Measurements from ENCODE around the gene CALML5.
A peak's percentile ranks its signal among the peaks of the same experiment; 100 is the strongest.
"Not testable (repeated sequence)": the region's sequence is repeated elsewhere in the genome, so short reads cannot be mapped to it uniquely, and the experiment has no call there.

CALML5 gene

GRCh38 chr10:5481121-5481520, 18.2 kb downstream of the CALML5 start:
- no peak for DNase-seq (ENCODE audit: low spot score)

GRCh38 chr10:5480162-5480941, 19.0 kb downstream of the CALML5 start:
- DNase-seq (ENCODE audit: low spot score), result no peak

GRCh38 chr10:5479481-5480161, 19.7 kb downstream of the CALML5 start:
- DNase-seq (ENCODE audit: low spot score), result no peak

GRCh38 chr10:5478694-5479305, 20.6 kb downstream of the CALML5 start:
- no peak for DNase-seq (ENCODE audit: low spot score)

- DNase-seq (ENCODE audit: low spot score), result no peak
Observed at GRCh38 chr10:5477948-5478693, 21.2 kb downstream of the CALML5 start.

GRCh38 chr10:5476918-5477525, 22.3 kb downstream of the CALML5 start:
- no peak for DNase-seq (ENCODE audit: low spot score)

- not testable (repeated sequence) for DNase-seq (ENCODE audit: low spot score)
Observed at GRCh38 chr10:5475974-5476807, 23.2 kb downstream of the CALML5 start.

- not testable (repeated sequence) for DNase-seq (ENCODE audit: low spot score)
Observed at GRCh38 chr10:5475088-5475487, 24.3 kb downstream of the CALML5 start.

- not testable (repeated sequence) for DNase-seq (ENCODE audit: low spot score)
Observed at GRCh38 chr10:5474642-5475041, 24.7 kb downstream of the CALML5 start.

GRCh38 chr10:5470062-5470751, 29.2 kb downstream of the CALML5 start:
- DNase-seq (ENCODE audit: low spot score), result no peak

- DNase-seq (ENCODE audit: low spot score), result no peak
Observed at GRCh38 chr10:5469353-5470061, 29.9 kb downstream of the CALML5 start.

- no peak for DNase-seq (ENCODE audit: low spot score)
Observed at GRCh38 chr10:5468262-5469106, 30.9 kb downstream of the CALML5 start.

GRCh38 chr10:5467634-5468255, 31.6 kb downstream of the CALML5 start:
- DNase-seq (ENCODE audit: low spot score), result no peak

GRCh38 chr10:5467207-5467535, 32.2 kb downstream of the CALML5 start:
- DNase-seq (ENCODE audit: low spot score), result no peak

GRCh38 chr10:5466451-5467206, 32.7 kb downstream of the CALML5 start:
- peak; percentile 30 for DNase-seq (ENCODE audit: low spot score)

- no peak for DNase-seq (ENCODE audit: low spot score)
Observed at GRCh38 chr10:5465976-5466450, 33.4 kb downstream of the CALML5 start.

GRCh38 chr10:5464546-5464945, 34.8 kb downstream of the CALML5 start:
- no peak for DNase-seq (ENCODE audit: low spot score)
